HG03175 (cell line): ENCODE measurements around the gene GRK1.

Source experiments
- ATAC-seq: cut with Tn5 transposase; IDR thresholded peaks from one replicate; pipeline ENCODE4 v1.9.1; 2021; ENCODE audit warnings: mild to moderate bottlenecking, moderate library complexity; ENCODE audit not compliant: unreplicated experiment

Gene GRK1

GRCh38 chr13:113649212-113649611 lies 17.8 kb upstream of the GRK1 start:
- ATAC-seq, result no peak

DNA sequence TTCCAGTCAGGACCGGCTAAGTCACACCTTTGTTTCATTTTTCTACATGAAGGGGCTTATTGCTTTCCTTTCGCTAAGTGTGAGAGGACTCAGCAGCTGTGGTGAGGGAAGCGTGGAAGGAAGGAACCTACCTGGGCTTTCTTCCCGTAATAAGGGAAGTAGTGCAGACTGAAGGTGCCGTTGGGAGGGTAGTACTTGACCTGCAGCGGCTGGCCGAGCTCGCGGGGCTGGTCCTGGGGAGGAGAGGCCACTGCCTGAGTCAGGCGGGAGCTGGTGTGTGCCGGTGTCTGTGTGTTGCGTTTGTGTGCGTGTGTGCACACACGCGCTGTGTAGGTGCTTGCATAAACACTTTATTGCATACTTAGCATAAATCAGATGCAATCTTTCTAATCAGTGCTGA lies 16.7 kb upstream of the GRK1 start:
- no peak for ATAC-seq

GRCh38 chr13:113650731-113651148 lies 16.3 kb upstream of the GRK1 start:
- ATAC-seq, result no peak

DNA sequence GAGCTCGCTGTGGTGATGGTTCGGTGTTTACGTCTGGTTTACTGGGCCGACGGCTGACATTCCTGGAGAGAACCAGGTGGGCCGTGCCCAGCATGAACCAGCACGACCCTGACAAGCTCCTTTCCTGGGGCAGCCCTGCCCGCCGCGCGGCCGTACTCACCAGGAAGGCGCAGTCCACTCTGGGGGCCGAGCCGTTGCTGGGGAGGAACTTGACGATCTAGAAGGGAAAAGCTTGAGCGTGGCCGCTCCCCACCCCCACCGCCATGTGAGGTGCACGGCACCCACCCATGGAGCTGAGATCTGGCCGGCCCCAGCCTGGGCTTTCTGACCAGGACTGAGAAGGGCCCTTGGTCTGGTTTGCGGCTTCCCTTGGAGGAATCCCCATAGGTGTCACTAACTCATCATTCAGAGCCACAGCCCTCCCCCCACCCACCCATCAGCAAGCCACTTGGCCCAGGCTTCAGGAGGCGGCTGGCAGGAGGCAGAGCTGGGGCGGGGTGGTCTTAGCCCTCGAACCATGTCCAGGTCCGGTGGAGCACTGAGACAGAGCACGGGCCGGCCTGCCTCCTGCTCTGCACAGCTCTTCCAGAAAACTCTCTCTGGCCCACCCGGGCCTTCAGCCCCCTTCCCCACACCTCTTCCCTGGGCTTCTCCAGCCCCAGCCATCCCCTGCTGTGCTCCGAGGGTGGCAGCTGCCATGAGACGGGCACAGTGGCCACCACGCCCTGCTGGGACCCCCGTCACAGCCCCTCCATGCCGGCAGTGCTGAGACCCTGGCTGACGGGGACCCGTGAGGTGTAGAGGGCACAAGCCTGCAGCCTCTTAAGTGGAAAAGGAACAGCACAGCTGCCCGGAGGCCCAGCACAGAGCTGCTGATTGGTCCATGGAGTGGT lies 15.3 kb upstream of the GRK1 start:
- ATAC-seq, result no peak

GRCh38 chr13:113652404-113653263 lies 14.4 kb upstream of the GRK1 start:
- no peak for ATAC-seq

- ATAC-seq, result no peak
Observed at GRCh38 chr13:113653264-113654174, 13.5 kb upstream of the GRK1 start.

- no peak for ATAC-seq
Observed at GRCh38 chr13:113654175-113654560, 12.9 kb upstream of the GRK1 start.

DNA sequence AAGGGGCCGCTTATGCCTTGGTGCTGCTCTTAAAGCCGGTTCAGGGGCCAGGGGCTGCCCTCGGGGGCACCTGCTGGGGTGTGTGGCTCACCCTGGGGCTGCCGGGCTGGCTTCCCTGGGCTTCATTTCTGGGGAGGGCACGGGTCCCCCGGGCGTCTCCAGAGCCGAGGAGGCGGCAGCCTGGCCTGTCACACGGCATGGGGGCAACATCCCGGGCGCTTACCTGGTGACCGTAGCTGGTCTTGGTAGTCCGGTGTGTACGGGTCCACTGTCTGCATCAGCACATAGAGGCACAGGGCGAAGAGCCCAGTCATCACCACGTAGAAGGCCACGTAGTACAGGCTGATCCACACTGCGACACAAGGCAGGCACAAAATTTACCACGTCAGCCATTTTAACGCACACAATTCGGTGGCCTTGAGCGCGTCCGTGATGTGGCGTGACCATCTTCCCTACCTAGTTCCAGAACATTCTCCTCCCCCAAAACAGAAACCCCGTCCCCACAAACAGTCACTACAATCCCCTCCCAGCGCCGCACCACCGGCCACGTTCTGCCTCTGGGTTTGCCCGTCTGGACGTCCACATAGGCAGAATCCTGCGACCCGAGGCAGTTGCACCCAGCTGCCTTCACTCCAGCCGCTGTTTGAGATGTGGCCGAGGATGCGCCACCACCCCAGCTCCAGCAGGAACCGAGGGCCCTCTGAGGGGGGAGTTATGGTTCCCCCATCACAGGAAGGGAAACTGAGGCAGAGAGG lies 12.3 kb upstream of the GRK1 start:
- no peak for ATAC-seq

DNA sequence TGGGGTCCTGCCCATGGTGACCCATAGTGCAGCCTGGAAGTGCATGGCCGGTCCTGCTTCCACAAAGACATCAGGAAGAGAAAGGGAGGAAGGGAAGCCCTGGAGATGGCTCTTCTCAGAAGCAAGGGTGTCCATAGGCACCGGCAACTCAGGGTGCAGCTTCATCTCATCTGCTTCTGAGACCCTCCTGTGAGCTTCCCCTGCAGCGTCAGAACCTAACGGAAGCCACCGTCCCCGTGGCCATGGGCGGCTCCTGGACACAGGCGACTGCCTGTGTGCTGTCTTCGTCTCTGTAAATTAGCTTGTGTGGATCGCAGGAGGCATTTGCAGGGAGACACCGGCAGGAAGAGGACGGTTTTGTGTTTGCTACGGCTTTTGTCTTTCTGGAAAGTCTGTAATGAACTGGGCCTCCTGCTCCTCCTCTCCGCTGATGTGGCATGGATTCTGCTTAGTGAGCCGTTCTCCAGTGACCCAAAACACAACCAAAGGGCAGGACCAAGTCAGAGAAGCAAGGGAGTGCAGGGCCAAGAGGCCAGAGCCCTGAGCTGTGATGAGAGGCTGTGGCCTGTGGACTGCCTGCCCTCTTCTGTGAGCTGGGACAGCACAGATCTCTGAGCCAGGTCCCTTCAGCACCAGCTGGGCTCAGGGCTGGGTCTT lies 11.5 kb upstream of the GRK1 start:
- ATAC-seq, result no peak

GRCh38 chr13:113656003-113656588 lies 10.9 kb upstream of the GRK1 start:
- no peak for ATAC-seq

DNA sequence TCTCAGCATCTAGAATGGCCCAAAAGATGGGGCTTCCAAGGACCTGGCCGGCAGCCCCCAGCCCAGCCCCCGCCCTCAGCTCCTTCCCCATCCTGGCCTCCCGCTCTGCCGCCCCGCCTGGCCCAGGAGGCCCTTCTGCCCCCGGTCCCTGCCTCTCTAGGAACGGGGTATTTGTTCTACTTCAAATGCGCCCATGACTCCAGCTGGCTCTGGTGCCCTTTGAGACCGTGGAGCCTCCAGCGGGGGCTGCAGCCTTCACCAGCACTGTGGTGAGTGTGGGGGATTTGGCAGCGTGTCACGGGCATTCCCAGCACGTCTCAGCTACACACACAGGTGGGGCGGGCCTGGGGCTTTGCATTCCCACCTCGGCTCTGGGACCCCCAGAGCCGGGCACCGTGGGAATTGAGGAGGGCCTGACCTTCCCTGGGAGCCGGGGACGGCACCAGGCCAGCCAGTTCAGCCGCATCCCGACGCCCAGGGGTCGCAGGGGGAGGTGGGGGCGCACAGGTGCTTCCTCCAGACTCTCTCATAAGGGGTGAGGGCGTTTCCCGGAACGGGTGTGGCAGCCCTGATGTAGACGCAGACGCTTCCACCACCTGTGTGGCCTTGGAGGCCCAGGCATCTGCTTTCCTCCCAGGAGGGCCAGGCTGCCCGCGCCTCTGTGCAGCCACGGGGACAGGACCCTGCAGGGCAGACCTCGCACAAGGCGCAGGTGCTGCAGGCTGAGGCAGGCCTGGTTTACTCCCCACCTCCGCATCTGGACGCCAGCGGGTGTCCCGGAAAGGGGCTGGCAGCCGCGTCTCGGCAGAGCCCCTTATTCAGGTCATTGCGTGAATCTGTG lies 10.0 kb upstream of the GRK1 start:
- no peak for ATAC-seq

GRCh38 chr13:113657851-113658741 lies 8.9 kb upstream of the GRK1 start, which contains the start of gene ATP4B:
Gene ATP4B, minus strand, starts transcription at chr13:113658198. Its CDS starts 54 bp downstream, at chr13:113658144.
- no peak for ATAC-seq

GRCh38 chr13:113658836-113659235 lies 8.2 kb upstream of the GRK1 start:
- ATAC-seq, result no peak

GRCh38 chr13:113659337-113659736 lies 7.7 kb upstream of the GRK1 start:
- no peak for ATAC-seq

GRCh38 chr13:113660066-113660465 lies 7.0 kb upstream of the GRK1 start:
- ATAC-seq, result no peak

DNA sequence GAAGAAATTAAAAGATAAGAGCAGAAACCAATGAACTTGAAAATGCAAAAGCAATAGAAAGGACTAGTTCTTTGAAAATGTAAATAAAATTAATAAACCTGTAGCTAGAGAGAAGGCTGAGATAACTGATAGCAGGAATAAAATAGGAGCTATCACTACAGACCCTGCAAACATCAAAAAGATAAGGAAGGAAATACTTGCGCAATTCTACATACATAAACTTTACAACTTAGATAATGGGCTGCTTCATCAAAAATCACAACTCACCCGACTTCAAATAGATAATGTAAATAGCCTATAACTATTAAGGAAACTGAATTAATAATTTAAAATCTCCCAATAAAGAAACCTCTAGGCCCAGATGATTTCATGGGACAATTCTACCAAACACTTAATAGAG lies 5.5 kb upstream of the GRK1 start:
- no peak for ATAC-seq

DNA sequence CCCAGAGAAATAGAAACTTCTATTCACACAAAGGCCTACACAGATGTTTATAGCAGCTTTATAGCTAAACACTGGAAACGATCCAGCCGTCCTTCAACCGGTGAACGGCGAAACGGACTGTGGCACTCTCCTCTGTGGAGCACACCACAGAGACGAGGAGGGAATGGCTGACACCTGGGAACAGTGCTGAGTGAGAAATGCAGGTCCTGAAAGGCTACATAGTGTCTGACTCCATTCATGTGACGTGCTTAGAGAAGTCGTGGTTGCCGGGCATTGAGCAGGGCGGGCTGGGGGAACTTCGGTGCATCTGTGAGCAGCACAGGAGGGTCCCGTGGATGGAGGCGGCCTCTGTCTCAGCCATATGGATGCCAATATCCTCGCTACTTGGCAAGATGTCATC lies 3.1 kb upstream of the GRK1 start:
- ATAC-seq, result no peak
